Measurements from ENCODE around the gene ANGPTL8.

Gene ANGPTL8

GRCh38 chr19:11203194-11204075 is 36.0 kb upstream of the ANGPTL8 start:
- peak; percentile 85 for DNase-seq (ENCODE audit: low read depth)

DNA sequence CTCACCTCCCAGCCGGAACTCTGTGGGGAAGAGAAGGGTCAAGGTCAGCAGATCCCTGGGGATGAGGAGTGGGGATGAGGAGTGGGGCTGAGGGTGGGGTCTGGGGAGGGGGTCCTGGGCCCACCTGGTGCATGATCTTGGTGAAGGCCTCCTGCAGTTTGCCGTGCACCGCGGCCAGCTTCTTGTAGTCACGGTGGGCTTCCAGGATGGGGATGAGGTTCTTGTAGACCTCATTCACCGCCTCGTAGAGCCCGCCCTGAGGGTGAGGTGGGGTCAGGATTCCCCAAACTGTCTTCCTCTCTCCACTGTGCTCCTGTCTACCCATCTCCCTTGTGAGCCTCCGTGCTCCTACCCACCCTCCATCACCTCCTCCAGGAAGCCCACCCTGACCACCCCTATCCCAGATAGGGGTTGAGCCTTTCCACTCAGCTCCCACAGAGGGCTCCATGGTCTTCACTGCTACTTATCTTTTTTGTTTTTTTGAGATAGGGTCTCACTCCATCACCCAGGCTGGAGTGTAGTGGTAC is 35.3 kb upstream of the ANGPTL8 start:
- no peak for DNase-seq (ENCODE audit: low read depth)

- DNase-seq (ENCODE audit: low read depth), result peak; percentile 65
These were observed 34.5 kb upstream of the ANGPTL8 start for GRCh38 chr19:11204943-11205349.

DNA sequence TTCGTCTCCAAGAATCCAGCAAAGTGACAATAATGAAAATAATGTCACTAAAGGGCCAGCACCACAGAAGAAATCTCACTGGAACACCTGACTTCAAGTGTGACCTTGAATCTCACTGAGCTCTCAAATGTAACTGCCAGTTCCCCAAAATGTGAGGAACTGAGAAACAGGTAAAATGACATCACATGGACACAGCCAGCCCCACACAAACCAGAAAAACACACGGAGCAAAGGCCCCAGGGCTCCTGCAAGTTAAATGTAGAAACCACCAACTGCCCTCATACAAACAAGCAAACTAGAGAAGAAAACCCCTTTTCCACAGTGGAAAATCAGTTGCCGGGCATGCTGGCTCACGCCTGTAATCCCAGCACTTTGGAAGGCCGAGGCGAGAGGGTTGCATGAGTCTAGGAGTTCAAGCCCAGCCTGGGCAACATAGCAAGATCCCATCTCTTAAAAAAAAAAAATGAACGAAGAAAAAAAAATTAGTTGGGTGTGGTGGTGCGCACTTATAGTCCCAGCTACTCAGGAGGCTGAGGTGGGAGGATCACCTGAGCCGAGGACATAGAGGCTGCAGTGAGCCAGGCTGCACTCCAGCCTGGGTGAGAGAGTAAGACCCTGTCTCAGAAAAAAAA is 33.4 kb upstream of the ANGPTL8 start:
- DNase-seq (ENCODE audit: low read depth), result no peak

GRCh38 chr19:11208561-11209471 is 30.6 kb upstream of the ANGPTL8 start:
- peak; percentile 48 for DNase-seq (ENCODE audit: low read depth)

- DNase-seq (ENCODE audit: low read depth), result no peak
These were observed 29.4 kb upstream of the ANGPTL8 start for GRCh38 chr19:11209839-11210655.

GRCh38 chr19:11210656-11210928 is 28.8 kb upstream of the ANGPTL8 start:
- no peak for DNase-seq (ENCODE audit: low read depth)

DNA sequence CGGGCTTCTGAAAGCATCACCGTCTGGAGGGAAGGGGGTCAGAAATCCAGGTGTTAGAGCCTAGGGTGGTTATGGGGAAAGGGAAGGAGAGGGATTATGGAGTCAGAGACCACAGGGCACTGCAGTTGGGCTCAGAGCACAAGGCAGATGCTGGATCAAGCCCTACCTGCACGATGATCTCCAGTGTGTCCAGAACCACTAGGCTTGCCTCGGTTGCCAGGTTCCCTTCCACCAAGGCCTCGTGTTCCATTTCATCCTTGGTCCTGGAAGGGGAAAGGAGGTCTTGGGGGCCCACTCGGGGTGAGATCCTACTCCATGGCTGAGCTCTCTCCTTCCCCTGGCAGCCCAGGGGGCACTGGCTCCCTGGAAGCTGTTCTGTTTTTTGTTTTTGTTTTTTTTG is 25.0 kb upstream of the ANGPTL8 start:
- DNase-seq (ENCODE audit: low read depth), result no peak

DNA sequence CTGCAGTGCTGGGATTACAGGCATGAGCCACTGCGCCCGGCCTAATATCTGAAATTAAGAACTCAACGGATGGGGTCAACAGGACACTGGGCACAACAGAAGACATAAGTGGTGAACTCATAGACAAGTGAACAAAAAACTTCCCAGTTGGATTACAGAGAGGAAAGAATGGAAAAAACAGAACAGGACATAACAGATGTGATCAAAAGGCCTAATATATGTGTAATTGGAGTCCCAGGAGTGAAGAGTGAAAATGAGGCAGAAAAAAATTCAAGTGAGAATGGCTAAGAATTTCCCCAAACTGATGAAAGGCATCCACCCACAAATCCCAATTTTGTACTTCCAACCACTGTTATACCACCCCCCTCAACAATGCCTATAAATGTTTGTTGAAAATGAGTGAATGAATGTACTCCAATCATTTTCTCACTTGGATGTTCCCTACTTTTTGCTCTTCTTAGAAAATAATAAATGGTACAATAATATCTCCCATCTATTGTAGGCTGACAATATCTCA is 18.3 kb upstream of the ANGPTL8 start:
- DNase-seq (ENCODE audit: low read depth), result no peak

- no peak for DNase-seq (ENCODE audit: low read depth)
These were observed 16.2 kb upstream of the ANGPTL8 start for GRCh38 chr19:11223200-11223599.

GRCh38 chr19:11224429-11224828 is 15.0 kb upstream of the ANGPTL8 start:
- DNase-seq (ENCODE audit: low read depth), result no peak

- no peak for DNase-seq (ENCODE audit: low read depth)
These were observed 14.2 kb upstream of the ANGPTL8 start for GRCh38 chr19:11225172-11225571.

- DNase-seq (ENCODE audit: low read depth), result no peak
These were observed 13.6 kb upstream of the ANGPTL8 start for GRCh38 chr19:11225815-11226214.

GRCh38 chr19:11226716-11227166 is 12.7 kb upstream of the ANGPTL8 start:
- DNase-seq (ENCODE audit: low read depth), result no peak

- DNase-seq (ENCODE audit: low read depth), result no peak
These were observed 12.1 kb upstream of the ANGPTL8 start for GRCh38 chr19:11227195-11227886.

GRCh38 chr19:11230621-11231386 is 8.6 kb upstream of the ANGPTL8 start:
- DNase-seq (ENCODE audit: low read depth), result no peak

DNA sequence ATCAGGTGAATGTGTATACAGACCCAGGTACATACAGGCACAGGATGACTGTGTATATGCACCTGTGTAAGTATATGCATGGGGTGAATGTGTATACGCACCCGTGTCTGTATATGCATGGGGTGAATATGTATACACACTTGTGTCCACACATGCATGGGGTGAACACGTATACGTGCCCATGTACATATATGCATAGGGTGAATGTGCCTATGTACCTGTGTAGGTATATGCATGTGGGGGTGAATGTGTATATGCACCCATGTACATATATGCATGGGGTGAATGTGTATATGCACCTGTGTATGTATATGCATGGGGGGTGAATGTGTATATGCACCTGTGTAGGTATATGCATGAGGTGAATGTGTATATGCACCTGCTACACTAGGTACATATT is 6.9 kb upstream of the ANGPTL8 start:
- DNase-seq (ENCODE audit: low read depth), result no peak

DNA sequence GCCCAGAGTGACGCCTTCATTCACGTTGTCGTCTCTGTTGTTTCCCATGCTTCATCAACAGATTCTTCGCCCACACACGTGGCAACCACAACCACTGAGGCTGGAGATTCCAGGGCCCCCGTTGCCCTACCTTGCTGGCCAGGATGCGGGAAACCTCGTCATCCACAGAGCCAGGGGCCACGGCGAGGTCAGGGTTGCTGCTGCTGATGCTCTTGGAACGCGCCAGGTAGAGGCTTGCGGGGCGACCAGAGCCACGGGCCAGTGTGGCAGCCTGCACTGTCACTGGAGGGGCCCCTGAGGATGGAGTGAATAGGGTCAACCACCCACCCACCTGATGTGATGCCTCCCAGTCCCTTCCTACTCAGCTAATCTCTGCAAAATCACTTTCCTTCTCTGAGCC is 6.3 kb upstream of the ANGPTL8 start:
- DNase-seq (ENCODE audit: low read depth), result no peak

DNA sequence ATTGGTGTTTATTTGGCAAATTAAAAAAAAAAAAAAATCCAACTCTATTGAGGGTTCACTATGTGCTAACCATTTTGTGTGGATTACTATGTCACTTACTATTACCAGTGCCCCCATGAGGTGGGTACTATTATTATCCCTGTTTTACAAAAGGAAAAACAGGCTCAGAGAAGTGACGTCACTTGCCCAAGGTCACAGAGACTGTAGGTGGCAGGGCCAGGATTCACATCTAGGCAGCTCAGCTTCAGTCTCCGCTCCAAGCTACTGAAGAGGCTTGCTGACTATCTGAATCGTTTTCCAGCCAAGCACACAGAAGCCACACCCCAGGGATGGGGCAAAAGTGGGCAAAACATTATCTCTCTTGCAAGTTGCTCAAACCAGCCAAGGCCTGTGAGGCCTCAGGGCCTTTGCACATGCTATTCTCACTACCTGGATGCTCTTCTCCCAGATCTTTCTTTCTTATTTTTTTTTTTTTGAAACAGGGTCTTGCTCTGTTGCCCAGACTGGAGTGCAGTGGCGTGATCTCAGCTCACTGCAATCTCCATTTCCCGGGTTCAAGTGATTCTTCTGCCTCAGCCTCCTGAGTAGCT is 4.8 kb upstream of the ANGPTL8 start:
- no peak for DNase-seq (ENCODE audit: low read depth)
